GM19328 (cell line): ENCODE results near the gene ALDH8A1.

Source experiments
- ATAC-seq: cut with Tn5 transposase; IDR thresholded peaks from one replicate; pipeline ENCODE4 v1.9.1; 2021; ENCODE audit warnings: mild to moderate bottlenecking, moderate library complexity; ENCODE audit not compliant: unreplicated experiment

ALDH8A1 gene

GRCh38 chr6:134951494-134952263 is 1.8 kb upstream of the ALDH8A1 start:
- ATAC-seq = no peak

GRCh38 chr6:134950482-134950881 is 581 bp upstream of the ALDH8A1 start:
- ATAC-seq = no peak

GRCh38 chr6:134948691-134949090 is 1.2 kb downstream of the ALDH8A1 start:
- ATAC-seq = no peak

GRCh38 chr6:134948142-134948541 is 1.8 kb downstream of the ALDH8A1 start:
- ATAC-seq = no peak

GRCh38 chr6:134945045-134945444 is 4.9 kb downstream of the ALDH8A1 start:
- no peak for ATAC-seq

GRCh38 chr6:134943522-134944111 is 6.3 kb downstream of the ALDH8A1 start:
- no peak for ATAC-seq

- ATAC-seq = no peak
These were observed 11.0 kb downstream of the ALDH8A1 start for GRCh38 chr6:134938896-134939295.

GRCh38 chr6:134937426-134937825 is 12.5 kb downstream of the ALDH8A1 start:
- no peak for ATAC-seq

GRCh38 chr6:134936931-134937330 is 13.0 kb downstream of the ALDH8A1 start:
- no peak for ATAC-seq

- no peak for ATAC-seq
These were observed 13.4 kb downstream of the ALDH8A1 start for GRCh38 chr6:134936476-134936875.

- ATAC-seq = no peak
These were observed 15.0 kb downstream of the ALDH8A1 start for GRCh38 chr6:134934793-134935485.

- ATAC-seq = no peak
These were observed 17.1 kb downstream of the ALDH8A1 start for GRCh38 chr6:134932535-134933470.

GRCh38 chr6:134932098-134932497 is 17.8 kb downstream of the ALDH8A1 start:
- ATAC-seq = no peak

GRCh38 chr6:134930463-134930862 is 19.4 kb downstream of the ALDH8A1 start:
- no peak for ATAC-seq

- ATAC-seq = no peak
These were observed 21.6 kb downstream of the ALDH8A1 start for GRCh38 chr6:134928151-134928900.

- no peak for ATAC-seq
These were observed 24.1 kb downstream of the ALDH8A1 start for GRCh38 chr6:134925800-134926199.

GRCh38 chr6:134921721-134922261 is 28.1 kb downstream of the ALDH8A1 start:
- ATAC-seq = no peak

- no peak for ATAC-seq
These were observed 28.6 kb downstream of the ALDH8A1 start for GRCh38 chr6:134921276-134921675.

- ATAC-seq = no peak
These were observed 29.5 kb downstream of the ALDH8A1 start for GRCh38 chr6:134920422-134920821.

- ATAC-seq = no peak
These were observed 31.4 kb downstream of the ALDH8A1 start for GRCh38 chr6:134918418-134918961.
